Measurements from ENCODE around the gene CAPN15.
"Not testable (repeated sequence)": the region's sequence is repeated elsewhere in the genome, so short reads cannot be mapped to it uniquely, and the experiment has no call there.

Gene CAPN15

GRCh38 chr16:527015-527903, at the start of gene CAPN15:
Gene CAPN15, plus strand, starts transcription at chr16:527712. Its CDS starts 19,127 bp downstream, at chr16:546839.
- no peaks in the 10 kb centered on the region for H3K27me3 Mint-ChIP-seq (ENCODE audit: low read depth)
- H3K9me3 Mint-ChIP-seq, result no peaks in the 10 kb centered on the region
- H3K36me3 Mint-ChIP-seq (ENCODE audit: low read depth), result peaks cover 4% of the 10 kb centered on the region
- peak within 1 kb of the TSS; percentile 92 for H3K4me3 Mint-ChIP-seq
- H3K4me1 Mint-ChIP-seq (ENCODE audit: low read depth), result peaks cover 26% of the 10 kb centered on the region
- H3K27ac Mint-ChIP-seq, result peak within 1 kb of the TSS; percentile 96

GRCh38 chr16:478287-478686, 49.2 kb upstream of the CAPN15 start:
- not testable (repeated sequence) for H3K4me1 Mint-ChIP-seq (ENCODE audit: low read depth); H3K4me3 Mint-ChIP-seq; H3K9me3 Mint-ChIP-seq; H3K27me3 Mint-ChIP-seq (ENCODE audit: low read depth); H3K36me3 Mint-ChIP-seq (ENCODE audit: low read depth); H3K27ac Mint-ChIP-seq

GRCh38 chr16:482468-483185, 44.9 kb upstream of the CAPN15 start:
- Mint-ChIP-seq H3K36me3 (ENCODE audit: low read depth) (no peaks in the 10 kb centered on the region), H3K4me3 (no peak overlapping the region), H3K9me3 (no peaks in the 10 kb centered on the region), H3K27me3 (ENCODE audit: low read depth) (no peaks in the 10 kb centered on the region), H3K4me1 (ENCODE audit: low read depth) (no peaks in the 10 kb centered on the region), H3K27ac (no peak overlapping the region)

GRCh38 chr16:483341-484075, 44.0 kb upstream of the CAPN15 start:
- no peaks in the 10 kb centered on the region for H3K36me3 Mint-ChIP-seq (ENCODE audit: low read depth)
- H3K27me3 Mint-ChIP-seq (ENCODE audit: low read depth), result no peaks in the 10 kb centered on the region
- H3K4me3 Mint-ChIP-seq, result no peak overlapping the region
- peaks cover 1% of the 10 kb centered on the region for H3K4me1 Mint-ChIP-seq (ENCODE audit: low read depth)
- no peak overlapping the region for H3K27ac Mint-ChIP-seq
- no peaks in the 10 kb centered on the region for H3K9me3 Mint-ChIP-seq

GRCh38 chr16:489606-490005, 37.9 kb upstream of the CAPN15 start:
- Mint-ChIP-seq H3K27ac (no peak overlapping the region), H3K36me3 (ENCODE audit: low read depth) (no peaks in the 10 kb centered on the region), H3K9me3 (no peaks in the 10 kb centered on the region), H3K27me3 (ENCODE audit: low read depth) (no peaks in the 10 kb centered on the region), H3K4me1 (ENCODE audit: low read depth) (peaks cover 1% of the 10 kb centered on the region), H3K4me3 (no peak overlapping the region)

- peaks cover 1% of the 10 kb centered on the region for H3K4me1 Mint-ChIP-seq (ENCODE audit: low read depth)
- H3K4me3 Mint-ChIP-seq, result no peak overlapping the region
- no peak overlapping the region for H3K27ac Mint-ChIP-seq
- H3K36me3 Mint-ChIP-seq (ENCODE audit: low read depth), result no peaks in the 10 kb centered on the region
- no peaks in the 10 kb centered on the region for H3K27me3 Mint-ChIP-seq (ENCODE audit: low read depth)
- H3K9me3 Mint-ChIP-seq, result no peaks in the 10 kb centered on the region
Measured at GRCh38 chr16:490768-491167, 36.7 kb upstream of the CAPN15 start.

- H3K4me1 Mint-ChIP-seq (ENCODE audit: low read depth), result peaks cover 1% of the 10 kb centered on the region
- H3K27me3 Mint-ChIP-seq (ENCODE audit: low read depth), result no peaks in the 10 kb centered on the region
- no peak overlapping the region for H3K27ac Mint-ChIP-seq
- H3K36me3 Mint-ChIP-seq (ENCODE audit: low read depth), result no peaks in the 10 kb centered on the region
- no peaks in the 10 kb centered on the region for H3K9me3 Mint-ChIP-seq
- no peak overlapping the region for H3K4me3 Mint-ChIP-seq
Measured at GRCh38 chr16:491220-491919, 36.1 kb upstream of the CAPN15 start.

GRCh38 chr16:492211-492875, 35.2 kb upstream of the CAPN15 start:
- Mint-ChIP-seq H3K9me3 (no peaks in the 10 kb centered on the region), H3K4me1 (ENCODE audit: low read depth) (peaks cover 1% of the 10 kb centered on the region), H3K36me3 (ENCODE audit: low read depth) (no peaks in the 10 kb centered on the region), H3K4me3 (no peak overlapping the region), H3K27me3 (ENCODE audit: low read depth) (no peaks in the 10 kb centered on the region), H3K27ac (no peak overlapping the region)

GRCh38 chr16:494676-495075, 32.8 kb upstream of the CAPN15 start:
- H3K4me1 Mint-ChIP-seq (ENCODE audit: low read depth); H3K36me3 Mint-ChIP-seq (ENCODE audit: low read depth); H3K4me3 Mint-ChIP-seq; H3K9me3 Mint-ChIP-seq; H3K27me3 Mint-ChIP-seq (ENCODE audit: low read depth); H3K27ac Mint-ChIP-seq: not testable (repeated sequence)

GRCh38 chr16:495127-495748, 32.3 kb upstream of the CAPN15 start:
- H3K4me1 Mint-ChIP-seq (ENCODE audit: low read depth), result no peaks in the 10 kb centered on the region
- no peaks in the 10 kb centered on the region for H3K27me3 Mint-ChIP-seq (ENCODE audit: low read depth)
- H3K4me3 Mint-ChIP-seq, result no peak overlapping the region
- H3K9me3 Mint-ChIP-seq, result no peaks in the 10 kb centered on the region
- no peak overlapping the region for H3K27ac Mint-ChIP-seq
- no peaks in the 10 kb centered on the region for H3K36me3 Mint-ChIP-seq (ENCODE audit: low read depth)

- Mint-ChIP-seq H3K4me3 (no peak overlapping the region), H3K4me1 (ENCODE audit: low read depth) (no peaks in the 10 kb centered on the region), H3K9me3 (no peaks in the 10 kb centered on the region), H3K27me3 (ENCODE audit: low read depth) (no peaks in the 10 kb centered on the region), H3K36me3 (ENCODE audit: low read depth) (no peaks in the 10 kb centered on the region), H3K27ac (no peak overlapping the region)
Measured at GRCh38 chr16:496097-496886, 31.2 kb upstream of the CAPN15 start.

- H3K4me1 Mint-ChIP-seq (ENCODE audit: low read depth), result no peaks in the 10 kb centered on the region
- H3K36me3 Mint-ChIP-seq (ENCODE audit: low read depth), result no peaks in the 10 kb centered on the region
- no peak overlapping the region for H3K4me3 Mint-ChIP-seq
- H3K9me3 Mint-ChIP-seq, result no peaks in the 10 kb centered on the region
- no peaks in the 10 kb centered on the region for H3K27me3 Mint-ChIP-seq (ENCODE audit: low read depth)
- no peak overlapping the region for H3K27ac Mint-ChIP-seq
Measured at GRCh38 chr16:497258-497657, 30.3 kb upstream of the CAPN15 start.

GRCh38 chr16:499924-500323, 27.6 kb upstream of the CAPN15 start:
- Mint-ChIP-seq H3K36me3 (ENCODE audit: low read depth) (no peaks in the 10 kb centered on the region), H3K4me3 (no peak overlapping the region)

More at GRCh38 chr16:499924-500323, 27.6 kb upstream of the CAPN15 start:
- Mint-ChIP-seq H3K9me3 (no peaks in the 10 kb centered on the region), H3K27ac (no peak overlapping the region), H3K27me3 (ENCODE audit: low read depth) (no peaks in the 10 kb centered on the region), H3K4me1 (ENCODE audit: low read depth) (no peaks in the 10 kb centered on the region)

Data from T-helper 1 cell treated with Interleukin-12 subunit alpha and Interleukin-12 subunit beta and Interleukin-4 antibody, amounts not matched to agents 30 μg/mL and 1 μg/mL, for 36 hours (primary cell).